ENCODE measurements around the gene RNASEH2B. TPM values are rescaled to one million over a fixed set of nuclear protein-coding genes. Genes with fewer than 3 reads are reported as not detected.

RNASEH2B gene, protein sequence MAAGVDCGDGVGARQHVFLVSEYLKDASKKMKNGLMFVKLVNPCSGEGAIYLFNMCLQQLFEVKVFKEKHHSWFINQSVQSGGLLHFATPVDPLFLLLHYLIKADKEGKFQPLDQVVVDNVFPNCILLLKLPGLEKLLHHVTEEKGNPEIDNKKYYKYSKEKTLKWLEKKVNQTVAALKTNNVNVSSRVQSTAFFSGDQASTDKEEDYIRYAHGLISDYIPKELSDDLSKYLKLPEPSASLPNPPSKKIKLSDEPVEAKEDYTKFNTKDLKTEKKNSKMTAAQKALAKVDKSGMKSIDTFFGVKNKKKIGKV
- 84.4 and 84.7 TPM in 2 replicates for total RNA-seq

DNA sequence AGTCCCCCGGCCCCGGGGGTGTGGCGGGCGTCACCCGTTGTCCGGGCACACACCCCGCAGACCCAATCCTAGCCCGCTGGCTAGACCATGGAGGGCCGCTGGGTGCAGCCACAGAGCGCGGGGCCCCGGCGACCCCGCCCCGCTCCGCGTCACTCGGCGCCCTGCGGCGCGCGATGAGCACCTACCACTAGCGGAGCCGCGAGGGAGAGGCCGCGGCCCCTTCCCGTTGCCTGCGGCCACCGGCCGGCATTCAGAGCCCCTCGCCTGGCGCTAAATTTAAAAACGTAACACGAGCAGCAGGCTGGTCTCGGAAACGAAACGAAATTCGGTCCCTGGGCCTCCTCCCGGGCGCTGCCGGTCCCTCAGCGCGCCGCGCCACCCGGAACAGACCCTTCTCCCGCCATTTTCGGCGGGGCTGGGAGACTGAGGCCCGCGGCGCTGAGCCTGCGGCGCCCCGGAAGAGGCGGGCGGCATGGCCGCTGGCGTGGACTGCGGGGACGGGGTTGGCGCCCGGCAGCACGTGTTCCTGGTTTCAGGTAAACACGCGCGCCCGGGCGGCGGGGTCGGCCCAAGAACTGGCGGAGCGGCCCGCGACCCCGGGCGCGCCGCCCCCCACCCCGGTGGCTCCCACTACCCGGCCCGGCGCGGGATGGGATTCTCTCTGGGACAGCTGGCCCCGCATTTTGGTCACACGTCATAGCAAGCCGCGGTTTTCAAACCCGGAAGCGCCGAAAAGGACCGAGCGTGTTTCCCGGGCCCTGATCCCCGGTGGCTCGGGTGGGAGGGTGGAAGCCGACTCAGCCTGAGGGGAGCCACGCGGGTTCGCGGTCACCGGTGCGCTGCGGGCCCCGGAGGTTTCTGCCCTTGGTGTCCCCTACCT is at the start of gene RNASEH2B:
Gene RNASEH2B, plus strand, starts transcription at position 187 of the 880 bp plus-strand sequence. Its CDS starts 286 bp downstream, at position 473.
- intact Hi-C loops (cut with micrococcal nuclease), result loop anchor here (2.0 to 10.0 kb wide), 11 partner anchors 17 to 1117 kb away; partner anchors contain the start of genes INTS6, KPNA3 and WDFY2

- intact Hi-C loops (cut with micrococcal nuclease), result no loop called here
These were observed 45.1 kb upstream of the RNASEH2B start for GRCh38 chr13:50864492-50864891.

DNA sequence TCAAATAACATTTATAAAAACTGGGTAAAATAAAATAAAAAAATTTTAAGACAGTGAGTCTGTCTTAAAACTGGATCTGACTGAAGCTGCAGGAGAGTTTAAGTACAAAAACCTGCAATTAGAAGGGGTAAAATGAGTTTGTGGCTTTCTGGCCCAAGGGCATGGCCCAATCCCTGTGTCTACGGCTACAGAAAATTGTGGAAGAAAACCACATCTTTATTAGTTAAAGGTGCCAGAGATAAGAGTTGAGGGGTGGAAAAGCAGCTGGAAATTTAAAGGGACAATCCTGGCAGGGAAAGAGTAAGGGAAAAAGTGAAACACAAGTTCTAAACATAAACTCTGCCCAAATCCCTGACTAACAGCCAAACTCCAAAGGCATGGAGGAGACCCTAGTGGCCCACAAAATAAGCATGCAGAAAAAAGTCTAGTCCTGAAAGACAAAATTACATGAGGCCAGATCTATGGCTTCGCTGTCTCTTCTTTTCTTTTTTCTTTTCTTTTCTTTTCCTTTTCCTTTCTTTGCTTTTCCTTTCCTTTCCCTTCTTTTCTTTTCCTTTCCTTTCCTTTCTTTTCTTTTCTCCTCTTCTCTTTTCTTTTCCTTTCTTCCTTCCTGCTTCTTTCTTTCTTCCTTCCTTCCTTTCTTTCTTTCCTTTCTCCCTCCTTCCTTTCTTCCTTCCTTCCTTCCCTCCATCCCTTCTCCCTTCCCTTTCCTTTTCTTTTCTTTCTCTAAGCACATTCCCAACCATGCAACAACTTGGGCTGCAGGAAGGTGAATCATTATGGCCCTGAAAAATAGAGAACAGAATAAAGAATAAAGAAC is 42.6 kb upstream of the RNASEH2B start:
- intact Hi-C loops (cut with micrococcal nuclease), result no loop called here

- intact Hi-C loops (cut with micrococcal nuclease), result no loop called here
These were observed 42.0 kb upstream of the RNASEH2B start for GRCh38 chr13:50867637-50867945.

DNA sequence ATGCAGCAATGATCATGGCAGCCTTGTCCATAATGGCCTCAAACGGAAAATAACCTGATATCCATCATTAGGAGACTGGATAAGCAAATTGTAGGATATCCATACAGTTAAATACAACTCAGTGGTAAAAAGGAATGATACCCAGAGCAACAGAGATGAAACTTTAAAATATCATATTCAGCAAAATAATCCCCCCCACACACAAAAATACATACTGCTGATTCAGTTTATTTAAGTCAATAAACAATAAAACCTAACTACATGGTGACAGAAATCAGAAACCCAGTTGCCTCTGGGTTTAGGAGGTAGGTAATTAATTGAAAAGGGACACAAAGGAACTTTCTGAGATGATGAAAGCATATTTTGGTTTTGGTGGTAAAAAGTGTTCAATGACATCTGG is 38.2 kb upstream of the RNASEH2B start:
- intact Hi-C loops (cut with micrococcal nuclease), result no loop called here

GRCh38 chr13:50873467-50873866 is 36.1 kb upstream of the RNASEH2B start:
- intact Hi-C loops (cut with micrococcal nuclease), result no loop called here

GRCh38 chr13:50873991-50874390 is 35.6 kb upstream of the RNASEH2B start:
- intact Hi-C loops (cut with micrococcal nuclease), result no loop called here

DNA sequence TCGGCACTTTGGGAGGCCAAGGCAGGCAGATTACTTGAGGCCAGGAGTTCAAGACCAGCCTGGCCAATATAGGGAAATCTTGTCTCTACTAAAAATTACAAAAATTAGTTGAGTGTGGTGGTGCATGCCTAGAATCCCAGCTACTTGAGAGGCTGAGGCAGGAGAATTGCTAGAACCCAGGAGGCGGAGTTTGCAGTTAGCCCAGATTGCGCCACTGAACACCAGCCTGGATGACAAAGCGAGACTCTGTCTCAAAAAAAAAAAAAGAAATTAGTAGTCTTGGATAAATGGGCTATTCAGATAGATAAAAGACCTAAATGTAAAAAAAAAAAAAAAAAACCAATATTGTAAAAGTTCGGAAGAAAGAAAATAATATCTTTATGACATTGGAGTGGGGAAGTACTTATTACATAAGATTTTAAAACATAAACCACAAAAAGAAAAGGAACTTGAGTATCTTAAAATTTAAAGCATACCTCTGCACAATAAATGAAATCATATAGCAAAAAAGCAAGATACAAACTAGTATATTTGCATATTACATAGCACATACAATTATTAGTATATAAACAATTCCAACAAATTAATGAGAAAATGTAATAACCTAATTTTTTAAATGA is 26.7 kb upstream of the RNASEH2B start:
- intact Hi-C loops (cut with micrococcal nuclease), result no loop called here

GRCh38 chr13:50883728-50884127 is 25.9 kb upstream of the RNASEH2B start:
- intact Hi-C loops (cut with micrococcal nuclease), result no loop called here

DNA sequence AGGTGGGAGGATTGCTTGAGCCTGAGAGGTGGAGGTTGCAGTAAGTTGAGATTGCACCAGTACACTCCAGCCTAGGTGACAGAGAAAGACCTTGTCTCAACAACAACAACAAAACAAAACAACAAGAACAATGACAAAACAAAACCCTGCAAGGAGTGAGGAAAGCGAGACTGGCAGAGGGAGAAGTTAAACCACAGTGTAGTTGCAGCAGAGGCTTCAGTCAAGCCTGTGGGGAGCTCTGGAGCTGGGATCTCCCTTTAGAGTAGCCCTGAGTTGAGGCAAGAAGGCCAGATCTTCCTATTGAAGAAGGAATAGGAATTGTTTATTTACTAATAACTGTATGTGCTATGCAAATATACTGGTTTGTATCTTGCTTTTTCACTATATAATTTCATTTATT is 25.3 kb upstream of the RNASEH2B start:
- intact Hi-C loops (cut with micrococcal nuclease), result no loop called here

- intact Hi-C loops (cut with micrococcal nuclease), result no loop called here
These were observed 22.4 kb upstream of the RNASEH2B start for GRCh38 chr13:50887151-50887550.

GRCh38 chr13:50888362-50888761 is 21.2 kb upstream of the RNASEH2B start:
- intact Hi-C loops (cut with micrococcal nuclease), result no loop called here

DNA sequence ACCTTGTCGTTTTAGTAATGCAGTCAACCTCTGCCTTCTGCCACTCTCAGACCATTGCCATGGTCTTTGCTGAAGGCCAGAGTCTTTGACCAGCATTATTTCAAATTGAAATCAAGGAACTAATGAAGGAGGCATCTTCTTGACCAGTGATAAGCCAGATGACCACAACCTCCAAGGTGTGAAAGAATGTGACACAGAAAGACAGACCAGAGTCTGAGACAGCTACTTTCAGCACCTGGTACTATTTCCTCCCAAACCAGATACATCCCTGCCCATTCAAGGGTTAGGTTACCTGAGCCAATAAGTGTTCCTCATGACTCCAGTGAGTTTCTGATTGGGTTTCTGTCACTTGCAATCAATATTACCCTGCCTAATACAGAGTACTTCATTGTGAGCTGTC is 20.3 kb upstream of the RNASEH2B start:
- intact Hi-C loops (cut with micrococcal nuclease), result no loop called here

GRCh38 chr13:50891206-50891605 is 18.4 kb upstream of the RNASEH2B start:
- intact Hi-C loops (cut with micrococcal nuclease), result loop anchor here (5.0 to 10.0 kb wide), 7 partner anchors 89 to 1634 kb away; partner anchors contain the start of genes CAB39L, CKAP2, DHRS12 and SETDB2

DNA sequence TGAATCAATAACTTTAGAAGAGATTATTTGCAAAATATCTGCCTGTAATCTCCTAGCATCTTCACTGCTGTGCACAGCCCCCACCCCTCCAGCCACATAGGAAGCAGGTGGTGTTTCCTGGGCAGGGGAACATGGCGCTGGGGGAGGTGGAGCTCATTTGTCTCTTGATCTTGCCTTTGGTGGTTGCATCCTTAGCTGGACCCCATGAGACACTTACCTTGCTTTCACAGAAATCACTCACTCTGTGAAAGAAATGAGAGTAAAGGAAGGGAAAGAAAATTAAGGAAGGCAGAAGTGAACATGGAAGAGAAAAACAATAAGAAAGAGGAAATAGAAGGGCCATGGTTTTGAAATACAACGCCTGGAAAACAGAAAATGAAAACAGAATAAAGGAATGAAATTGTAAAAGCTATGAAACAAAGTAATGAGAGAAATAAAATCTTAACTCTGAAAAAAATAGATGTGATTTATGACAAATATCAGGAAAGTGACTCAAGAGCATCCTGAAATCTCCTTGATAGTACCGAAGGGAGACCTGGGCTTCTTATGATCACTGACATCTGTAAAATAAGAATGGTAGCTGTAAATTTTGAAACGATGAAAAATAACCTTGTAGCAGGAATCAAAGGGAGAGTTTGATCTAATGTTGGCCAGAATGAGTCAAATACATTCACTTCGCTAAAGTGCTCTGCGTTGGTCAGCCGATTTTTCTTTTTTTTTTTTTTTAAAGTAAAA is 17.2 kb upstream of the RNASEH2B start:
- intact Hi-C loops (cut with micrococcal nuclease), result loop anchor here (2.0 to 10.0 kb wide), 10 partner anchors 16 to 1635 kb away; partner anchors contain the start of genes CAB39L, CKAP2, DHRS12 and RNASEH2B

- intact Hi-C loops (cut with micrococcal nuclease), result loop anchor here (1.0 to 10.0 kb wide), 18 partner anchors 15 to 1636 kb away; partner anchors contain the start of genes CAB39L, CKAP2, DHRS12 and EBPL
These were observed 16.3 kb upstream of the RNASEH2B start for GRCh38 chr13:50893211-50893852.

DNA sequence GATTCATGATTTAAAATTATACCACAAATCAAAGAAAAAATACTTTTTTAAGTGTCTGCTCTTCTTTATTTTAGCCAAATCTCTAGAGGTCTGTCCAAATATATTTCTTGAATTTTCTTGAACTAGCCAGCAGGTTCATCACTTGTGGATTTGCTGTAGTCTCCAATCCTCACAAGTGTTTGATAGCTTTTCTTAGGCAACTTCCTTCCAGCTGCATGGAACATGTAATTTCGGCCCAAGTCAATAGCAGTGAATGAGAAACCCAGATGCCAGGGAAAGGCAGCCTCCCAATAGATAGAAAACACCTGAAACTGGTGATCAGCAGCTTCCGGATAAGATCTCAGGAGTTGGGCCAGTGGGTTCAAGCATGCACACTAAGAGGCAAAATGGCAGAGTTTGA is 15.6 kb upstream of the RNASEH2B start:
- intact Hi-C loops (cut with micrococcal nuclease), result loop anchor here (5.0 to 10.0 kb wide), 7 partner anchors 92 to 1637 kb away; partner anchors contain the start of genes CAB39L, CKAP2, DHRS12 and SETDB2

GRCh38 chr13:50894504-50894903 is 15.1 kb upstream of the RNASEH2B start:
- intact Hi-C loops (cut with micrococcal nuclease), result loop anchor here (5.0 to 10.0 kb wide), 7 partner anchors 92 to 1637 kb away; partner anchors contain the start of genes CAB39L, CKAP2, DHRS12 and SETDB2

DNA sequence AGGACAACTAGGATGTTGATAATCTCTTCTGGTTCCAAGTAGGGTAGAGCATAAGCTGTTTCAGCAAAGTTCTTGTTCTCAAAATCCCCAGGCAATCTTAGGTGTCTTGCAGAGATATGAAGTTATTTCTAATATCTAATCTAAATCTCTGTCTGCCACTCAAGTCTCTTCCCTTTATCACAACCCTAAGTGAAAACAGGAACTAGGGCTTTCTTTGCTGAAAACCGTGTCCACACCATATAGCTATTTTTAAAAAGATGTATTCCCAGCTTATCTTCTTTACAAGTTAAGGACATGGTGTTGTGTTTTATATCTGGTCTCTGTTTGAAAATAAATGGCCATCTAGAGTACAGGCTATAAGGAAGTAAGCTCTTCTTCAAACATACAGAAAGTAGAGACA is 11.3 kb upstream of the RNASEH2B start:
- intact Hi-C loops (cut with micrococcal nuclease), result loop anchor here (10.0 kb wide), 1 partner anchor 906 kb away; the partner anchor contains the start of gene DHRS12

Data from T-helper 1 cell treated with Interleukin-12 subunit alpha and Interleukin-12 subunit beta and Interleukin-4 antibody, amounts not matched to agents 30 ng/mL and 1 ng/mL, for 36 hours (primary cell).